SIG-M5 treated with dmso at 0.1 percent for 504 hours (cell line): Measurements from ENCODE around the gene AKAP3.
A peak's percentile ranks its signal among the peaks of the same experiment; 100 is the strongest.

Source experiments
- DNase-seq: peaks from one replicate; lab custom pipeline; 2025; ENCODE audit not compliant: unreplicated experiment; lab: John Stamatoyannopoulos, UW

AKAP3 gene

GRCh38 chr12:4648501-4649357 is at the start of gene AKAP3, which contains the start of gene NDUFA9:
AKAP3 (minus strand) TSS chr12:4649051; CDS start chr12:4638196, 10,855 bp downstream.
NDUFA9 (plus strand) TSS chr12:4649114; CDS start chr12:4649127, 13 bp downstream.
- DNase-seq, result peak; percentile 78

- no peak for DNase-seq
These were observed 41.9 kb upstream of the AKAP3 start for GRCh38 chr12:4690760-4691159.

GRCh38 chr12:4685317-4685716 is 36.5 kb upstream of the AKAP3 start:
- DNase-seq, result no peak

GRCh38 chr12:4681732-4682131 is 32.9 kb upstream of the AKAP3 start:
- DNase-seq, result no peak

GRCh38 chr12:4679711-4680110 is 30.9 kb upstream of the AKAP3 start:
- DNase-seq, result no peak

- no peak for DNase-seq
These were observed 16.4 kb upstream of the AKAP3 start for GRCh38 chr12:4665236-4665635.

GRCh38 chr12:4663971-4664505 is 15.2 kb upstream of the AKAP3 start:
- peak; percentile 35 for DNase-seq

- no peak for DNase-seq
These were observed 4.8 kb upstream of the AKAP3 start for GRCh38 chr12:4653691-4654090.

GRCh38 chr12:4653257-4653656 is 4.4 kb upstream of the AKAP3 start:
- DNase-seq, result no peak

- no peak for DNase-seq
These were observed 459 bp upstream of the AKAP3 start for GRCh38 chr12:4649358-4649661.

GRCh38 chr12:4648104-4648500 is 749 bp downstream of the AKAP3 start:
- peak; percentile 35 for DNase-seq

GRCh38 chr12:4645023-4645422 is 3.8 kb downstream of the AKAP3 start:
- DNase-seq, result no peak

GRCh38 chr12:4643747-4644146 is 5.1 kb downstream of the AKAP3 start:
- no peak for DNase-seq

- no peak for DNase-seq
These were observed 18.6 kb downstream of the AKAP3 start for GRCh38 chr12:4630262-4630661.

GRCh38 chr12:4628406-4628805 is 20.4 kb downstream of the AKAP3 start:
- DNase-seq, result no peak

GRCh38 chr12:4626543-4626942 is 22.3 kb downstream of the AKAP3 start:
- DNase-seq, result no peak

- DNase-seq, result no peak
These were observed 27.3 kb downstream of the AKAP3 start for GRCh38 chr12:4621511-4621910.

GRCh38 chr12:4615667-4616066 is 33.2 kb downstream of the AKAP3 start:
- no peak for DNase-seq

- no peak for DNase-seq
These were observed 38.4 kb downstream of the AKAP3 start for GRCh38 chr12:4610481-4610880.

- DNase-seq, result no peak
These were observed 39.8 kb downstream of the AKAP3 start for GRCh38 chr12:4609071-4609470.

- DNase-seq, result no peak
These were observed 41.8 kb downstream of the AKAP3 start for GRCh38 chr12:4607056-4607455.

- peak; percentile 93 for DNase-seq
These were observed 44.1 kb downstream of the AKAP3 start for GRCh38 chr12:4604684-4605193.

GRCh38 chr12:4603946-4604345 is 44.9 kb downstream of the AKAP3 start:
- no peak for DNase-seq
